Subcutaneous adipose tissue (tissue), 4 donors: Measurements from ENCODE around the gene CEP192. TPM values are rescaled to one million over a fixed set of nuclear protein-coding genes. Genes with fewer than 3 reads are reported as not detected.

Source experiments
- total RNA-seq, 4 donors: library from RNA; depleted of rRNA; stranded (reverse); fragments of >200 nt; gene quantifications; one replicate each; pipeline ENCODE4 v1.1.0, GENCODE V29; 2016
- TF ChIP-seq, protein P1 (sequence below): fragments of 450-650 bp; IDR thresholded peaks from one replicate; pipeline ENCODE4 v1.5.1; 2016; ENCODE audit warnings: low read depth, mild to moderate bottlenecking, control low read depth, antibody characterized with exemption, moderate library complexity

The CEP192 gene
- total RNA-seq, 4 donors from 2014 or later: 20.5 to 25.1 (median 22.4) TPM

DNA sequence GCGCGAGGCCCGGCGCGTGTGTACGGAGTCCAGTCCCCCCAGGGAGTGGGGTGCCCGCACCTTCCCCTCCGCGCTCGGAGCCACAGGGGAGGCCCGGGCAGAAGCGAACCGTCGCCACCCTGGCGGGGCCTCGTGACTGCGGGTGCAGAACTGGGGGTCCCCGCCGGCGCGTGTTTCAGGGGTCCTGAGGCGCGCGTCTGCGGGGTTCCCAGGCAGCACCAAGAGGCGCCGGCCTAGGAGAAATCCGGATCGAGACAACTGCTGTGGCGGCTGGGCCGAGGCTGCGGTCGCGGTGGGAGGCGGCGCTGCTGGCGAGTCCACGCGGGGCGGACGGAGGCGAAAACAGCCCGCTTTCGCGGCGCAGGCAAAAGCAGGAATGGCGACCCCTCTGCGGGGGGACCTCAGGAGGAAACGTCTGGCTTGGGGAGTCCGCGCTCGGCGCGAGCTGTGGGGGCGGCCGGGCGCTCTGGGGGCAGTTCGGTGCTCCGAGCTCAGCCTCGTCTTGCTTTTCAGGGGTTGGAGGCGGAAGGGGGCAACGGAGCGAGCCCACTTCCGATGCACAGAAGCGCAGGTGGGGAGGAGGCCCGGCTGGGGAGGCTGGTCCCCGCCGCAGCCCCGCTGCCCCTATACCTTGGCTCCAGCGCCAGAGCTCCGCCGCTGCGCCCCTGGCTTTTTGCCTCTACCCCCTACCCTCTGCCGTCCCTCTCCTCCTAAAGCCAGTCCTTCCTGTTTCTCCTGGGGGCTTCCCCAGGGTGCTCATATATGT is 145.9 kb downstream of the CEP192 start:
- TF ChIP-seq, protein P1, sequence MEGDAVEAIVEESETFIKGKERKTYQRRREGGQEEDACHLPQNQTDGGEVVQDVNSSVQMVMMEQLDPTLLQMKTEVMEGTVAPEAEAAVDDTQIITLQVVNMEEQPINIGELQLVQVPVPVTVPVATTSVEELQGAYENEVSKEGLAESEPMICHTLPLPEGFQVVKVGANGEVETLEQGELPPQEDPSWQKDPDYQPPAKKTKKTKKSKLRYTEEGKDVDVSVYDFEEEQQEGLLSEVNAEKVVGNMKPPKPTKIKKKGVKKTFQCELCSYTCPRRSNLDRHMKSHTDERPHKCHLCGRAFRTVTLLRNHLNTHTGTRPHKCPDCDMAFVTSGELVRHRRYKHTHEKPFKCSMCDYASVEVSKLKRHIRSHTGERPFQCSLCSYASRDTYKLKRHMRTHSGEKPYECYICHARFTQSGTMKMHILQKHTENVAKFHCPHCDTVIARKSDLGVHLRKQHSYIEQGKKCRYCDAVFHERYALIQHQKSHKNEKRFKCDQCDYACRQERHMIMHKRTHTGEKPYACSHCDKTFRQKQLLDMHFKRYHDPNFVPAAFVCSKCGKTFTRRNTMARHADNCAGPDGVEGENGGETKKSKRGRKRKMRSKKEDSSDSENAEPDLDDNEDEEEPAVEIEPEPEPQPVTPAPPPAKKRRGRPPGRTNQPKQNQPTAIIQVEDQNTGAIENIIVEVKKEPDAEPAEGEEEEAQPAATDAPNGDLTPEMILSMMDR: no peak

DNA sequence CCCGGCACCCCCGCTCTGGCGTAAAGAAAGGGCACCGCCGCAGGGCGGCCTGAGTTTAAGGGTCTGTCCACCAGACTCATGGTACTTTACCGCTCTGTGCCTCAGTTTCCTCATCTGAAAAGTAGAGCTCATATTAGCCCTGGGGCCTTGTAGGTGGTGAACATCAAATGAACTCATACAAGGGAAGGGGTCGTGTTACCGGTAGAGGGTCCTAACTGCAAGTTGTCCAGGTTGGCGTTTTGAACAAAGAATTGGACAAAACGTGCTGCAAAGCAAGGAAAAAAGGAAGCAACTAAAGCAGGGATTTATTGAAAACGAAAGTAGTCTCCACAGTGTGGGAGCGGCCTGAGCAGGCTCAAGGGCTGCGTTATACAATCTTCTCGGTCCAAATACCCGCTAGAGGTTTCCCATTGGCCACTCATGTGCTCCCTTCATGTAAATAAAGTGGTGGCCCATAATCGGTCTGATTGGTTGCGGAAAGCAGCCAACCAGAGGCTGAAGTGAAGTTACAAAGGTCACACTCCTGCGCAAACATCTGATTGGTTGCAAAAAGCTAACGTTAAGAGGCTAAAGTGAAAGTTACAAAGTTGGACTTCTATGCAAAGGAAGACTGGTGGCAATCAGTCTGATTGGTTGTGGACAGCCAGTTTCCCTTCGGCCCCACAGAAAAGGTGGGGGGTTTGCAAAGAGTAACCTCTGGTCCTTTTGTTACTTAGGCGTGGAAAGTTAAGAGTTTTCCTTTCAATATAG is 146.7 kb downstream of the CEP192 start:
- TF ChIP-seq, protein P1: no peak

DNA sequence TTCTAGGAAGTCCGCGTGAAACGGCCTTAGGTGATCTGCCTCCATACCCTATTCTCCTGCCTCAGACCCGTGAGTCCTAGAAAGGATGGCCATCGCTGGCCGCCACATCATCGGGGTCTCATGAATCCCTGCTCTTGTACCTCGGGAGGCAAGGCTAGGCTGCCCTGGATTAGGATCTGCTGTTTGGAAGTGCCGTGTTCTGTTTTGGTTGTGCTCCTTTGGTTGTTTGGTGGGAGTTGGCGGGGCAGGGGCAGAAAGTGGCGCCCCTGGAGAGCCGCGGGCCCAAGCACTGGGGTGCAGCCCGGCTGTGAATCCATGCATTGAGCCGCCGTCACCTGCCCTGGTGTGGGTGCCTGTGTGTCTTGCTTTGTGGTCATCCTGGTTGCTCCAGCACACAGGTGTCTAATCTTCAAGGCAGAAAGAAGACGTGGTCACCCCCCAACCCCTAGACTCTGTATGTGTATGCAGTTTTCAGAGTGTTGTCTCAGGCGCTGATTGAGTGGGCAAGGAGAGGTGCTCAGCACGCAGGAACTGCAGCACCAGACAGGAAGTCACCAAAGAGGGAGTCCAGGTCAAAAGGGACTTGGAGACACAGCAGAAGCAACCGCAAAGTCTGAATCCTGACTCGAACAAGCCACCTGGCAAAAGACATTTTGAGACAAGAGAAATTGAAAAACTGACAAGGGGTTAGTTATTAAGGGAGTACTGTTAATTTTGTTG is 147.4 kb downstream of the CEP192 start:
- TF ChIP-seq, protein P1: no peak

DNA sequence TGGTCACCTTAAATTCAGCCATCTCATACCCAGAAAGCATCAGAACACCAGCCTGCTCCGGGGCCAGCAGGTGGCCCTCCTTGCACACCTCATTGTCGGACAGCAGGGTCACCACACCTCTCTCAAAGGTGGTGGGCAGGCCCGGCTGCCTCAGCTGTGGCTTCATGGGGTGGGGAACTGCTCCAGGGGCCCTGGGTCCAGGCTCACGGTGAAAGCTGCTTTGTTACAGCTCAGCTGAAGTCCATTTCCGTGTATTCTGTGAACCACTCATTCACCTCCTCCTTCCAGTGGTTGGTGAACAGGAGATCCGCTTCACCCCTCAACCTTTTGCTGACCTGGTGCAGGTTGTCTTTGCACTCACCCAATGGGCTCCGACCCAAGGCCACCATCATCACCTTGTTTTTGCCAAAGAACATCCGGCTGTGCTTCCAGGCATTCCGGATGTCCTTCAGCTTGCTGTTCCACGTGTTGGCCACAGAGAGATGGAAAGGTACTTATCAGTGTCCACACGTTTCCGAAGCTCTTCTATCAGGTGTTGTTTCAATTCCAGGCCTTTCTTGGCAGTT is 148.8 kb downstream of the CEP192 start:
- TF ChIP-seq, protein P1: no peak

DNA sequence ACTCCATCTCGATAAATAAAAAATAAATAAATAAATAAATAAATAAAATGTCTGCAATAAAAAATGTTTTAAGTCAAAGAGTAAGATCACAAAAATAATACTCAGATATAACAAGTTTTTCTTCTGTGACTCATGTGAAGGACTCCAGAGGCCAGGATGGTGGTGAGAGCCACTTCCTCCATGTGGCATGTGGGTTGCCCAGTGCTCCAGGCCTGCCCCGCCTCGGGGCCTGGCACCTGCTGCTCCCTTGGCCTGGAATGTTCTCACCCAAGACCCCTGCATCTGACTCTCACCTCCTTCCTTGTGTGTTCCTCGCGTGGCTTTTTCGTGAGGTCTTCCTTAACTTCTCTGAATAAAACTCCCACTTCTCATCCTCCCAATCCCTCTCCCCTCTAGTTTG is 150.0 kb downstream of the CEP192 start:
- TF ChIP-seq, protein P1: no peak

DNA sequence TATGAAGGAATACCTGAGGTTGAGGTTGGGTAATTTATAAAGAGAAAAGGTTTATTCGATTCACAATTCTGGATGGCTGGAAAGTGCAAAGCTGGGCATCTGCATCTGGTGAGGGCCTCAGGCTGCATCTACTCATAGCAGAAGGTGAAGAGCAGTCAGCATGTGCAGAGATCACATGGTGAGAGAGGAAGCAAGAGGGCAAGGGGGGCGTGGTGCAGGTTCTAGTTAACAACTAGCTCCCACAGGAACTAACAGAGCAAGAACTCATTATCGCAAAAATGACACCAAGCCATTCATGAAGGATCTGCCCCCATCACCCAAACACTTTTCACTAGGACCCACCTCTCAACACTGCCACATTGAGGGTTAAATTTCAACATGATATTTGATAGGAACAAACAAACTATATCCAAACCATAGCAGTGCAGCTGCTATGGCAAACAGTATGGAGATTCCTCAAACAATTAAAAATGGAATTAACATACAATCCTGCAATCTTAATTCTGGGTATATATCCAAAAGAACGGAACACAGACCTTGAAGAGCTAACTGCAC is 154.6 kb downstream of the CEP192 start:
- TF ChIP-seq, protein P1: no peak
